ENCODE measurements around the gene CLTCL1. TPM values are rescaled to one million over a fixed set of nuclear protein-coding genes. Genes with fewer than 3 reads are reported as not detected.

Gene CLTCL1
- total RNA-seq, 2 donors from 2014 or later, result 0.99 to 2.1 TPM

GRCh38 chr22:19132153-19132552, 159.4 kb downstream of the CLTCL1 start:
- Mint-ChIP-seq H3K4me1 (ENCODE audit: low read depth) (no peaks in the 10 kb centered on the region), H3K9me3 (no peaks in the 10 kb centered on the region), H3K27ac (no peak overlapping the region), H3K4me3 (no peak overlapping the region), H3K36me3 (ENCODE audit: insufficient read depth in 2 of 2) (peaks cover 0 to 12% of the 10 kb centered on the region in 2 donors), H3K27me3 (ENCODE audit: low read depth) (no peaks in the 10 kb centered on the region)
- ATAC-seq (replicated peaks in 1 of 2), result no peak
- no peak for DNase-seq

GRCh38 chr22:19131685-19132015, 159.9 kb downstream of the CLTCL1 start:
- DNase-seq (no peak), ATAC-seq (replicated peaks in 1 of 2) (no peak)
- Mint-ChIP-seq H3K4me1 (ENCODE audit: low read depth) (no peaks in the 10 kb centered on the region), H3K9me3 (no peaks in the 10 kb centered on the region), H3K27ac (no peak overlapping the region), H3K36me3 (ENCODE audit: insufficient read depth in 2 of 2) (peaks cover 0 to 9% of the 10 kb centered on the region in 2 donors), H3K27me3 (ENCODE audit: low read depth) (no peaks in the 10 kb centered on the region), H3K4me3 (no peak overlapping the region)

GRCh38 chr22:19130959-19131684, 160.4 kb downstream of the CLTCL1 start, which contains the start of gene TSSK2:
TSS of gene TSSK2 (plus strand) at chr22:19131308. CDS start at chr22:19131400, 92 bp downstream.
- H3K27me3 Mint-ChIP-seq (ENCODE audit: low read depth), result no peaks in the 10 kb centered on the region
- H3K4me3 Mint-ChIP-seq, result no peak within 1 kb of the TSS
- no peak within 1 kb of the TSS for H3K27ac Mint-ChIP-seq
- H3K4me1 Mint-ChIP-seq (ENCODE audit: low read depth), result no peaks in the 10 kb centered on the region
- ATAC-seq (replicated peaks in 1 of 2), result no peak
- H3K9me3 Mint-ChIP-seq, result no peaks in the 10 kb centered on the region
- peaks cover 0 to 6% of the 10 kb centered on the region in 2 donors for H3K36me3 Mint-ChIP-seq (ENCODE audit: insufficient read depth in 2 of 2)
- no peak for DNase-seq

GRCh38 chr22:19129871-19130270, 161.6 kb downstream of the CLTCL1 start:
- no peaks in the 10 kb centered on the region for H3K27me3 Mint-ChIP-seq (ENCODE audit: low read depth)
- no peaks in the 10 kb centered on the region for H3K9me3 Mint-ChIP-seq
- H3K27ac Mint-ChIP-seq, result no peak overlapping the region

More at GRCh38 chr22:19129871-19130270, 161.6 kb downstream of the CLTCL1 start:
- Mint-ChIP-seq H3K4me1 (ENCODE audit: low read depth) (no peaks in the 10 kb centered on the region), H3K36me3 (ENCODE audit: insufficient read depth in 2 of 2) (no peaks in the 10 kb centered on the region), H3K4me3 (no peak overlapping the region)
- no peak for ATAC-seq (replicated peaks in 1 of 2)
- DNase-seq, result no peak

Other genes starting within 250 kb of the CLTCL1 start
- 10 to 100 TPM; 24.4 to 28.5 TPM for gene DGCR2, start 169.3 kb downstream of the CLTCL1 start, total RNA-seq
- not detected for gene TSSK2, start 160.4 kb downstream of the CLTCL1 start, total RNA-seq
- 10 to 100 TPM; 16.0 to 19.7 TPM for gene ESS2, start 147.1 kb downstream of the CLTCL1 start, total RNA-seq
- gene GSC2, start 141.4 kb downstream of the CLTCL1 start, total RNA-seq, result not detected
- 10 to 100 TPM; 34.3 TPM for gene SLC25A1, start 113.0 kb downstream of the CLTCL1 start, total RNA-seq
- 10 to 100 TPM; 30.7 to 36.6 TPM for gene HIRA, start 140.0 kb upstream of the CLTCL1 start, total RNA-seq
- gene MRPL40, start 140.8 kb upstream of the CLTCL1 start, total RNA-seq, result 10 to 100 TPM; 27.1 to 27.2 TPM
- gene C22orf39, start 156.0 kb upstream of the CLTCL1 start, total RNA-seq, result 10 to 100 TPM; 34.3 to 40.6 TPM
- gene UFD1, start 187.5 kb upstream of the CLTCL1 start, total RNA-seq, result 10 to 100 TPM; 68.3 to 78.6 TPM
- gene CDC45, start 188.2 kb upstream of the CLTCL1 start, total RNA-seq, result 100 to 1,000 TPM; 119 to 144 TPM
- under 1 TPM; 0.30 to 0.36 TPM for gene CLDN5, start 232.7 kb upstream of the CLTCL1 start, total RNA-seq

Measured in activated T-cell treated with anti-CD3 and anti-CD28 coated beads, Interleukin-2, amount 50 U/mL, for 72 hours (primary cell).